HEK293 (cell line): Measurements from ENCODE around the gene TRAP1.

Experiments used
- CTCF ChIA-PET: fragments of 350-600 bp; formaldehyde crosslinking; extraction: SDS; loops from one replicate; lab custom pipeline; 2021; ENCODE audit warnings: antibody characterized with exemption; lab: Yijun Ruan, JAX
- POLR2A ChIA-PET: fragments of 300-600 bp; formaldehyde crosslinking; extraction: SDS; loops from one replicate; lab custom pipeline; 2020; ENCODE audit warnings: antibody characterized with exemption, inconsistent platforms; lab: Yijun Ruan, JAX
- H3K27ac ChIP-seq: fragments of 200-500 bp; sonication (Bioruptor generic); 2 replicates; pipeline ENCODE4 v1.5.1; 2014; ENCODE audit warnings: low read depth, low read length, control low read depth, inconsistent platforms; ENCODE audit errors: extremely low read depth
- H3K36me3 ChIP-seq, 2 experiments: fragments of 200-500 bp in 1 of 2; sonication (Bioruptor generic) in 1 of 2; 1 replicate in 1 of 2; 2 replicates in 1 of 2; pipeline ENCODE4 v1.5.1; 2014 to 2017; ENCODE audit warnings: inconsistent platforms in 2 of 2, low read length in 2 of 2; ENCODE audit not compliant: control insufficient read depth in 2 of 2, insufficient read depth in 1 of 2
- H3K4me1 ChIP-seq: fragments of 200-500 bp; sonication (Bioruptor generic); 2 replicates; pipeline ENCODE4 v1.5.1; 2014; ENCODE audit warnings: mild to moderate bottlenecking, low read length, inconsistent platforms; ENCODE audit not compliant: control insufficient read depth, insufficient read depth
- H3K4me3 ChIP-seq: 2 replicates; pipeline ENCODE4 v1.5.1; 2011; ENCODE audit warnings: low read depth, mild to moderate bottlenecking, control low read depth, low read length, moderate library complexity
- H3K9me3 ChIP-seq: fragments of 200-500 bp; sonication (Bioruptor generic); 2 replicates; pipeline ENCODE4 v1.5.1; 2014; ENCODE audit warnings: low read depth, low read length, inconsistent platforms; ENCODE audit not compliant: control insufficient read depth, insufficient read depth
- EGR2 ChIP-seq: fragments of 450-650 bp; formaldehyde crosslinking; IDR thresholded peaks from 2 replicates; pipeline ENCODE4 v1.5.1; 2016; ENCODE audit warnings: low read depth, missing biosample characterization, missing genetic modification characterization
- GLI2 ChIP-seq: fragments of 450-650 bp; formaldehyde crosslinking; IDR thresholded peaks from 2 replicates; pipeline ENCODE4; 2017; ENCODE audit warnings: missing biosample characterization, missing genetic modification characterization, low read depth, borderline replicate concordance
- GLIS1 ChIP-seq: fragments of 450-650 bp; formaldehyde crosslinking; IDR thresholded peaks from 2 replicates; pipeline ENCODE4 v1.5.1; 2016; ENCODE audit warnings: missing biosample characterization, missing genetic modification characterization
- SCRT2 ChIP-seq: fragments of 450-650 bp; formaldehyde crosslinking; IDR thresholded peaks from 2 replicates; pipeline ENCODE4 v1.5.1; 2016; ENCODE audit warnings: missing biosample characterization, missing genetic modification characterization
- ZBTB7A ChIP-seq: fragments of 450-650 bp; formaldehyde crosslinking; IDR thresholded peaks from 2 replicates; pipeline ENCODE4 v1.5.1; 2016; ENCODE audit warnings: low read depth, missing biosample characterization, missing genetic modification characterization
- ZNF140 ChIP-seq: fragments of 450-650 bp; formaldehyde crosslinking; IDR thresholded peaks from 2 replicates; pipeline ENCODE4 v1.5.1; 2016; ENCODE audit warnings: missing biosample characterization, missing genetic modification characterization
- ZNF2 ChIP-seq: fragments of 450-650 bp; formaldehyde crosslinking; IDR thresholded peaks from 2 replicates; pipeline ENCODE4 v1.5.1; 2016; ENCODE audit warnings: missing biosample characterization, missing genetic modification characterization
- ZNF292 ChIP-seq: fragments of 450-650 bp; formaldehyde crosslinking; IDR thresholded peaks from 2 replicates; pipeline ENCODE4 v1.5.1; 2016; ENCODE audit warnings: low read depth, missing biosample characterization, missing genetic modification characterization, borderline replicate concordance
- ZNF311 ChIP-seq: fragments of 450-650 bp; formaldehyde crosslinking; IDR thresholded peaks from 2 replicates; pipeline ENCODE4 v1.5.1; 2017; ENCODE audit warnings: missing biosample characterization, missing genetic modification characterization, borderline replicate concordance
- ZNF596 ChIP-seq: fragments of 450-650 bp; IDR thresholded peaks from 2 replicates; pipeline ENCODE4 v1.5.0; 2018; ENCODE audit warnings: missing biosample characterization, mild to moderate bottlenecking, missing genetic modification characterization, moderate library complexity
- ZNF792 ChIP-seq: fragments of 450-650 bp; formaldehyde crosslinking; IDR thresholded peaks from 2 replicates; pipeline ENCODE4 v1.5.1; 2016; ENCODE audit warnings: missing biosample characterization, missing genetic modification characterization
- TF ChIP-seq, protein P1 (sequence below): fragments of 450-650 bp; formaldehyde crosslinking; IDR thresholded peaks from 2 replicates; pipeline ENCODE4 v1.5.0; 2017; ENCODE audit warnings: missing biosample characterization, missing genetic modification characterization, borderline replicate concordance
- TF ChIP-seq, protein P2 (sequence below): fragments of 450-650 bp; formaldehyde crosslinking; IDR thresholded peaks from 2 replicates; pipeline ENCODE4 v1.5.1; 2017; ENCODE audit warnings: missing biosample characterization, missing genetic modification characterization
- TF ChIP-seq, protein P3 (sequence below): fragments of 450-650 bp; formaldehyde crosslinking; IDR thresholded peaks from 2 replicates; pipeline ENCODE4 v1.5.1; 2016; ENCODE audit warnings: missing biosample characterization, missing genetic modification characterization
- TF ChIP-seq, protein P4 (sequence below): fragments of 450-650 bp; formaldehyde crosslinking; IDR thresholded peaks from 2 replicates; pipeline ENCODE4 v1.5.1; 2016; ENCODE audit warnings: missing biosample characterization, missing genetic modification characterization

The TRAP1 gene

DNA sequence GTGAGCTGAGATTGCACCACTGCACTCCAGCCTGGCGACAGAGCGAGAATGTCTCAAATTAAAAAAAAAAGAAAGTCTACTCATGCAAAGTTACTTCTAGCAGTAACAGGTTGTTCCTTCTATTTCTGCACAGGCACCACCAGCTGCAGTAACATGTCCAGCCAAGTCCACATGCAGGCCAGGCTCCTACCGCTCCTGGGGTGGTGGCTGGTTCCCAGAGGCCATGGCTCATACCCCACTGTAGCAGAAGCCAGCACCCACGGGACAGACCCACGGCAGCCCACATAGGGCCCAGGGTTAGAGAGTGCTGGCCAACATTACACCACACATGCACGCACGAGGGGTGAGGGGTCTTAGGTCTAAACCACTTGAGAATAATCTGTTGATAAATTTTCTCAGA, 26.7 kb upstream of the TRAP1 start:
- CTCF ChIA-PET, result interaction anchor here (0.6 kb wide), 1 partner anchor 331 kb away, joined by 6 read pairs; no protein-coding TSS in a partner anchor
- peaks cover 8 to 90% of the 10 kb centered on the region in 2 experiments for H3K36me3 ChIP-seq
- H3K27ac ChIP-seq, result no peak overlapping the region
- POLR2A ChIA-PET, result no interaction called here
- H3K4me1 ChIP-seq, result no peaks in the 10 kb centered on the region
- 0 out of 2 replicates have a peak, but pooled peaks have one; percentile 21 for TF ChIP-seq SCRT2 (tag by site-specific recombination)
- TF ChIP-seq, protein P1, sequence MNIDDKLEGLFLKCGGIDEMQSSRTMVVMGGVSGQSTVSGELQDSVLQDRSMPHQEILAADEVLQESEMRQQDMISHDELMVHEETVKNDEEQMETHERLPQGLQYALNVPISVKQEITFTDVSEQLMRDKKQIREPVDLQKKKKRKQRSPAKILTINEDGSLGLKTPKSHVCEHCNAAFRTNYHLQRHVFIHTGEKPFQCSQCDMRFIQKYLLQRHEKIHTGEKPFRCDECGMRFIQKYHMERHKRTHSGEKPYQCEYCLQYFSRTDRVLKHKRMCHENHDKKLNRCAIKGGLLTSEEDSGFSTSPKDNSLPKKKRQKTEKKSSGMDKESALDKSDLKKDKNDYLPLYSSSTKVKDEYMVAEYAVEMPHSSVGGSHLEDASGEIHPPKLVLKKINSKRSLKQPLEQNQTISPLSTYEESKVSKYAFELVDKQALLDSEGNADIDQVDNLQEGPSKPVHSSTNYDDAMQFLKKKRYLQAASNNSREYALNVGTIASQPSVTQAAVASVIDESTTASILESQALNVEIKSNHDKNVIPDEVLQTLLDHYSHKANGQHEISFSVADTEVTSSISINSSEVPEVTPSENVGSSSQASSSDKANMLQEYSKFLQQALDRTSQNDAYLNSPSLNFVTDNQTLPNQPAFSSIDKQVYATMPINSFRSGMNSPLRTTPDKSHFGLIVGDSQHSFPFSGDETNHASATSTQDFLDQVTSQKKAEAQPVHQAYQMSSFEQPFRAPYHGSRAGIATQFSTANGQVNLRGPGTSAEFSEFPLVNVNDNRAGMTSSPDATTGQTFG (tag by site-specific recombination), result no peak
- no peak overlapping the region for H3K4me3 ChIP-seq
- H3K9me3 ChIP-seq, result no peaks in the 10 kb centered on the region

DNA sequence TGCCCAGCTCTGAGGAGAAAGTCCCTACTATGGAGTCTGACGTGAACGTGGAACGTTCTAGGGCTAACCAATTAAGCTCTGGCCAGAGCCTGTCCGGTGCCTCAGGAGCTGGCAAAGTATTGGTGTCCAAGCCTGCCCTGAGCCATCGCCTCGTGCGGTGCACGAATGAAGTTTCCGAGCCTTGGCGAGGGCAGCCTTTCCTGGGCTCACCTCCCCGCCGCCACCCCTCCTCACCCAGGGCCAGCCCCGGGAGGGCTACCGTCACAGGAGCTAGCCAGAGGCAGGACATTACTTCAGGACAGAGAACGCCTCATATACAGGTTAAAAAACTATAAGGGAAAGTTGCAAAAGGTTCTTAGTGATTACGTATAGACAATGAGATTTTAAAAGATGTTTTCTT, 23.6 kb upstream of the TRAP1 start:
- CTCF ChIA-PET, result no interaction called here
- H3K27ac ChIP-seq, result no peak overlapping the region
- no peak overlapping the region for H3K4me3 ChIP-seq
- H3K36me3 ChIP-seq, result peaks cover 11 to 93% of the 10 kb centered on the region in 2 experiments
- TF ChIP-seq GLI2, result no peak
- TF ChIP-seq ZNF140, result no peak
- no peak for TF ChIP-seq ZNF311 (tag by site-specific recombination)
- POLR2A ChIA-PET, result no interaction called here
- H3K4me1 ChIP-seq, result no peaks in the 10 kb centered on the region
- H3K9me3 ChIP-seq, result no peaks in the 10 kb centered on the region

DNA sequence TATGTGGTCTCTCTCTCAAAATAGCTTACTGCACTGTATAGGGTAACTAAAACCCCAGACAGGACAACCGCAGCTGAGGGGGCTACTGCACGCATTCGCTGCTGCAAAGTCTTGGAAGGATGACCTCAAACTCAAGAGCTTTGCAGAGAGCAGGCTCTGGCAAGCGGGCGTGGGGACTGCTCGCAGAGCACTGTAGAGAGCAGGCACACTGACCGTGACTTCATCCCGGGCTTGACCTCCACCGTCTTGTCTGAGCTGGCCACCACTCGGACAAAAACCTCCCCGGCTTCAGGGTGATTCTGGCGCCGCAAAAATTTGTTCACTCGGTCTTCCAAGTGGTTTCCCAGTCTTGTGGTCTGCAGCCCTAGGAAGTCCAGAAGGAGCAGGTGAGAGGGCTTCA, 22.9 kb upstream of the TRAP1 start:
- Histone ChIP-seq H3K4me1 (no peaks in the 10 kb centered on the region), H3K36me3 (peaks cover 13 to 93% of the 10 kb centered on the region in 2 experiments), H3K27ac (no peak overlapping the region), H3K9me3 (no peaks in the 10 kb centered on the region), H3K4me3 (no peak overlapping the region)
- no peak for TF ChIP-seq ZNF2 (tag by site-specific recombination)
- no peak for TF ChIP-seq ZBTB7A (tag by site-specific recombination)
- ChIA-PET CTCF (no interaction called here), POLR2A (no interaction called here)

DNA sequence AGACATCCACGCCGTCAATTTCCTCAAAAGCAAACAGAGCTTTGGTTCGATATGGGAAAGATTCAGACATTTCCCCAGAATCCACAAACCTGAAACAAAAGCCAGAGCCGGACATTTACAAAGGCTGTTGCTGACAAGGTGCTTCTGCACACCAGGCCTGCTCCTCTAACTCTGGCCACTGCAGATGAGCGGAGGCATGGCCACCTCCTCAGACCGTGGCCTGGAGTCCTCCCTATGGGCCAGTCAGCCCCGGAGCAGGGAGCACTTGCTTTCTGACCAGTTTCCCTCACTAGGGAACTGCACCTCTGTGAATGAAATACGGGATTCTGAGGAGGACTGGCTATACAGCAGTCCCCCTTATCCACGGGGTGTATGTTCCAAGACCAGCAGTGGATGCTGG, 22.3 kb upstream of the TRAP1 start:
- ChIA-PET POLR2A (no interaction called here), CTCF (no interaction called here)
- Histone ChIP-seq H3K27ac (no peak overlapping the region), H3K4me3 (no peak overlapping the region), H3K9me3 (no peaks in the 10 kb centered on the region), H3K4me1 (no peaks in the 10 kb centered on the region), H3K36me3 (peaks cover 16 to 93% of the 10 kb centered on the region in 2 experiments)
- TF ChIP-seq, protein P2, sequence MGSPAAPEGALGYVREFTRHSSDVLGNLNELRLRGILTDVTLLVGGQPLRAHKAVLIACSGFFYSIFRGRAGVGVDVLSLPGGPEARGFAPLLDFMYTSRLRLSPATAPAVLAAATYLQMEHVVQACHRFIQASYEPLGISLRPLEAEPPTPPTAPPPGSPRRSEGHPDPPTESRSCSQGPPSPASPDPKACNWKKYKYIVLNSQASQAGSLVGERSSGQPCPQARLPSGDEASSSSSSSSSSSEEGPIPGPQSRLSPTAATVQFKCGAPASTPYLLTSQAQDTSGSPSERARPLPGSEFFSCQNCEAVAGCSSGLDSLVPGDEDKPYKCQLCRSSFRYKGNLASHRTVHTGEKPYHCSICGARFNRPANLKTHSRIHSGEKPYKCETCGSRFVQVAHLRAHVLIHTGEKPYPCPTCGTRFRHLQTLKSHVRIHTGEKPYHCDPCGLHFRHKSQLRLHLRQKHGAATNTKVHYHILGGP, result 0 out of 2 replicates have a peak, but pooled peaks have one; percentile 14
- no peak for TF ChIP-seq ZNF596

DNA sequence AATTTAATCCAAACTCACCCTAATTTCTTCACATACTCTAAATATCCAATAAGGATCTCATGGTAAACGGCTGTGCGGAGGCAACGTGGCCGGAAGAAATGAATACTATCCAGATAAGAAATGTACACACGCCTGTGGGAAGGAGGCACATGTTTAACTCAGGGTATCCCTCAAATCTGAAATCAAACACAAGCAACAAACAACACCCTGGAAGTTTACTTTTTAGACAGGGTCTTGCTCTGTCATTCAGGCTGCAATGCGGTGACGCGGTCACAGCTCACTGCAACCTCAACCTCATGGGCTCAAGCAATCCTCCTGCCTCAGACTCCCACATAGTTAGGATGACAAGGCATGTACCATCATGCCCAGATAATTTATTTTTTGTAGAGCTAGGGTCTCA, 21.2 kb upstream of the TRAP1 start:
- peaks cover 14 to 93% of the 10 kb centered on the region in 2 experiments for H3K36me3 ChIP-seq
- H3K27ac ChIP-seq, result no peak overlapping the region
- ChIA-PET POLR2A (no interaction called here), CTCF (interaction anchor here (0.7 kb wide), 1 partner anchor 29 kb away, joined by 3 read pairs; no protein-coding TSS in a partner anchor)
- no peak overlapping the region for H3K4me3 ChIP-seq
- H3K4me1 ChIP-seq, result no peaks in the 10 kb centered on the region
- H3K9me3 ChIP-seq, result no peaks in the 10 kb centered on the region
- TF ChIP-seq EGR2 (tag by site-specific recombination), result no peak
- TF ChIP-seq, protein P3, sequence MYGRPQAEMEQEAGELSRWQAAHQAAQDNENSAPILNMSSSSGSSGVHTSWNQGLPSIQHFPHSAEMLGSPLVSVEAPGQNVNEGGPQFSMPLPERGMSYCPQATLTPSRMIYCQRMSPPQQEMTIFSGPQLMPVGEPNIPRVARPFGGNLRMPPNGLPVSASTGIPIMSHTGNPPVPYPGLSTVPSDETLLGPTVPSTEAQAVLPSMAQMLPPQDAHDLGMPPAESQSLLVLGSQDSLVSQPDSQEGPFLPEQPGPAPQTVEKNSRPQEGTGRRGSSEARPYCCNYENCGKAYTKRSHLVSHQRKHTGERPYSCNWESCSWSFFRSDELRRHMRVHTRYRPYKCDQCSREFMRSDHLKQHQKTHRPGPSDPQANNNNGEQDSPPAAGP, result no peak
- TF ChIP-seq ZNF792, result no peak
- TF ChIP-seq, protein P4, sequence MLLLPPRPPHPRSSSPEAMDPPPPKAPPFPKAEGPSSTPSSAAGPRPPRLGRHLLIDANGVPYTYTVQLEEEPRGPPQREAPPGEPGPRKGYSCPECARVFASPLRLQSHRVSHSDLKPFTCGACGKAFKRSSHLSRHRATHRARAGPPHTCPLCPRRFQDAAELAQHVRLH (tag by site-specific recombination), result no peak
- no peak for TF ChIP-seq GLIS1 (tag by site-specific recombination)
- no peak for TF ChIP-seq ZNF292 (tag by site-specific recombination)
